UCSD-AML1 (cell line): ENCODE measurements around the gene BLOC1S3.

ENCODE experiments used
- DNase-seq: peaks from one replicate; lab custom pipeline; 2025; ENCODE audit not compliant: unreplicated experiment; lab: John Stamatoyannopoulos, UW

Gene BLOC1S3

GRCh38 chr19:45180936-45181335 is 2.4 kb downstream of the BLOC1S3 start:
- DNase-seq = no peak

DNA sequence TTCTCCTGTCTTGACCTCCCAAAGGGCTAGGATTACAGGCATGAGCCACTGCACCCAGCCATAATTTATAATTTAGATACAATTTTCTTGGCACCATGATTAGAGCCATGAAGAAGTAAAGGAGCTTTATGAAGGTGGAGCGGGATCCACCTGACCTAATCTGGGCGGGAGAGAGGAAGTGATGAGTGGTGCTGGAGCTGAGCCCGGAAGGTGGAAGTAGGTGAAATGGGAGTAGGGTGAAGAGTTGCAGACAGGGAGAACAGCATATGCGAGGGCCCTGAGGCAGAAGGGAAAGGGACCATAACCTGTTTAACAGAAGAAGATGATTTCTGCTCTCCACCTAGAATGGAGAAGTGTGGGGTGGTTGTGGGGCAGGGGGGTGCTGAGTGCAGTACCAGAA is 4.2 kb downstream of the BLOC1S3 start:
- no peak for DNase-seq

- no peak for DNase-seq
Measured at GRCh38 chr19:45184115-45184514, 5.5 kb downstream of the BLOC1S3 start.

- DNase-seq = no peak
Measured at GRCh38 chr19:45186509-45187334, 8.1 kb downstream of the BLOC1S3 start.

- DNase-seq = peak; percentile 33
Measured at GRCh38 chr19:45187421-45188100, 9.0 kb downstream of the BLOC1S3 start.

DNA sequence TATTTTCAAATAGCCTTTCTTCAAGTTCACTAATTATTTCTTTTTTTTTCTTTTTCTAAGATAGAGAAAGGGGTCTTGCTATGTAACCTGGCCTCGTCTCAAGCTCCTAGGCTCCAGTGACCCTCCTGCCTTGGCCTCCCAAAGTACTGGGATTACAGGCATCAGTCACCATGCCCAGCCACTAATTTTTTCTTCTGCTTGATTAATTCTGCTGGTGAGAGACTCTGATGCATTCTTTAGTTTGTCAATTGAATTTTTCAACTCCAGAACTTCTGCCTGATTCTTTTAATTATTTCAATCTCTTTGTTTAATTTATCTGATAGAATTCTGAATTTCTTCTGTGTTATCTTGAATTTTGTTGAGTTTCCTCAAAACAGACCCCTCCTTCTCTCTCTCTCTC is 11.4 kb downstream of the BLOC1S3 start:
- no peak for DNase-seq

- no peak for DNase-seq
Measured at GRCh38 chr19:45191375-45191774, 12.8 kb downstream of the BLOC1S3 start.

GRCh38 chr19:45195764-45196163 is 17.2 kb downstream of the BLOC1S3 start:
- no peak for DNase-seq

DNA sequence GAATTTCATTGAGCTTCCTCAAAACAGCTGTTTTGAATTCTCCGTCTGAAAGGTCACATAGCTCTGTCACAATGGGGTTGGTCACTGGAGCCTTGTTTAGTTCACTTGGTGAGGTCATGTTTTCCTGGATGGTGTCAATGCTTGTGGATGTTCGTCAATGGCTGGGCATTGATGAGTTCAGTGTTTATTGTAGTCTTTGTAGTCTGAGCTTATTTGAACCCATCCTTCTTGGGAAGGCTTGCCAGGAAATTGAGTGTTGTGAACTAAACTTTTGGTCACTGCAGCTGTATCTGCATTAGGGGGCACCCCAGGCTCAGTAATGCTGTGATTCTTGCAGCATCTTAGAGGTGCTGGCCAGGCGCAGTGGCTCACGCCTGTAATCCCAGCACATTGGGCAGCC is 22.0 kb downstream of the BLOC1S3 start:
- peak; percentile 73 for DNase-seq

DNA sequence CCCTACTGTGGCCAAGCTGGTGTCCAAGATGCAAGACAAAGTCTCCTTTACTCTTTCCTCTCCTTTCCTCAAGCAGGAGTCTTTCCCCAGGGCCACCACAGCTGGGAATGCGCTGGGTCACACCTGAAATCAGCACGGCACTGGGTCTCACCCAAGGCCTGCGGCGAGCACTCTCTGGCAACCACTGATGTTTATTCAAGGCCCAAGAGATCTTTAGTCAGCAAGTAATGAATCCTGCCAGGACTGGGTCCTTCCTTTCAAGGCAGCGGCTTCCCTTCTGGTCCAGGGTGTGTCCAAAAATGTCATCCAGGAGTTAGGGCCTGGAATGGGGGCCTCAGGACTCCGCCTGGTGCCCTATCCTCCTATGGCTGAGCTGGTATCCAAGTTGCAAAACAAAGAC is 24.1 kb downstream of the BLOC1S3 start:
- no peak for DNase-seq

GRCh38 chr19:45205810-45206209 is 27.2 kb downstream of the BLOC1S3 start:
- no peak for DNase-seq

GRCh38 chr19:45206328-45206727 is 27.7 kb downstream of the BLOC1S3 start:
- no peak for DNase-seq

DNA sequence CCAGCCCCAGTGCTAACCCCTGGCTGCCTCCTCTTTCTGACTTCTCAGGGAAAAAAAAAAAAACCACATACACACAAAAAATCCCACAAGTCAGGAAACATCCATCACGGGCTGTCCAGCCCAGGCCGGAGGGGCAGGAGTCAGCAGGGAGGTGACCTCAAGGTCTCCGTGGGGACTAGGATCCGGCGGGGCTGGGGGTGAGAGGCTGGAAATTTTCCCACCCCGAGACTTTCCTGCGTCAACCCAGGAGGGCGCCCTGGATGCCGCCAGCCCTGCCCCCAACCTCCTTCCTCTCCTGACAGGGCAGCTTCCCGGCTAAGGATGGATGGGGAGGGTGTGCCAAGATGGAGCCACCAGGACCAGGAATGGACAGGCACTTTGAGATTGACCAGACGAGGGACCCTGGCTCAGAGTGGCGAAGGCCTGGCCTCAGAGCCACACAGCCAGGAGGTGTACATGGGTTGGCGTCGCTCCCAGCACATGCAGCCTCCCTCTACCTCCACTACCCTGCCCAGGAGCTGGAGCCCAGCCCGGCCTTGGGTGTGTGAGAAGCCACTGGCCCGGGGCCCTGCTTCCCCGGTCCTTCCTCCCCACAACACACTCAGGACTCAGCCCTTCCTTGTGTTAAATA is 33.3 kb downstream of the BLOC1S3 start:
- peak; percentile 89 for DNase-seq

GRCh38 chr19:45213031-45213430 is 34.4 kb downstream of the BLOC1S3 start:
- DNase-seq = no peak

- DNase-seq = peak; percentile 73
Measured at GRCh38 chr19:45215391-45216191, 37.0 kb downstream of the BLOC1S3 start.

DNA sequence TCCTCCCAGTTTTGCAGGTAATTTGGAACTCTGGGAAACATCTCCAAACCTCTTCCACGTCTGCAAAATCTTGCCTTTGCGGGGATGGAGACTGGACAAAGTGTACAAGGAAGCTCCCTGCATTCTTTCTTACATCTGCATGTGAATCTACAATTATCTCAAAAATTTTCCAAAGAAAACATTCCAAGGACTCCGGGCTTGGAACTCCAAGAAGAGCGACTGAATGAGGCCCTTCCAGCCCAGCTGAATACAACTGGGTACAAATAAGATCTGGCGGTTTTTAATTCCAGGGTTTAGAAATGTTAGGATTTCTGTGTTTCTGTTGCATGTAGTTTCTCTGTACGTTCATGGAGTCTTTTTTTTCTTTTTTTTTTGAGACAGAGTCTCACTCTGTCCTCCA is 38.1 kb downstream of the BLOC1S3 start:
- DNase-seq = no peak

- DNase-seq = no peak
Measured at GRCh38 chr19:45217193-45217956, 38.8 kb downstream of the BLOC1S3 start.

DNA sequence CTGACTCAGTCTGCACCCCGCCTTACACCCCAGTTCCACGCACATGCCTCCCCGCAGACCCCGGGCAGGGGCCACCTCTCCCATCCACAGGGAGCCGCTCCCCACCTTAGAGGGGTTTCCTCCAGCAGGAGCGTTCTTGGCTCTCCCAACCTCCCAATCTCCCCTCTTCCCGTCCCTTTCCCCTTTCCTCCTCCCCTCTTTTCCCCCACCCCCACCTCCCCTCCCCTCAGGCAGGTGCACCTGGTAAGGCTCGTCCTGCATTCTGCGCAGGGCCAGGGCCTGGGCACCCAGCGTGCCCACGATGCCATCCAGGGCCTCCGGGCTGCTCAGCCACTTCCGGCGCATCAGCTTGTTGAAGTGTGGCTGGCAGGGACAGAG is 39.4 kb downstream of the BLOC1S3 start:
- no peak for DNase-seq

GRCh38 chr19:45218426-45218825 is 39.8 kb downstream of the BLOC1S3 start:
- DNase-seq = no peak

DNA sequence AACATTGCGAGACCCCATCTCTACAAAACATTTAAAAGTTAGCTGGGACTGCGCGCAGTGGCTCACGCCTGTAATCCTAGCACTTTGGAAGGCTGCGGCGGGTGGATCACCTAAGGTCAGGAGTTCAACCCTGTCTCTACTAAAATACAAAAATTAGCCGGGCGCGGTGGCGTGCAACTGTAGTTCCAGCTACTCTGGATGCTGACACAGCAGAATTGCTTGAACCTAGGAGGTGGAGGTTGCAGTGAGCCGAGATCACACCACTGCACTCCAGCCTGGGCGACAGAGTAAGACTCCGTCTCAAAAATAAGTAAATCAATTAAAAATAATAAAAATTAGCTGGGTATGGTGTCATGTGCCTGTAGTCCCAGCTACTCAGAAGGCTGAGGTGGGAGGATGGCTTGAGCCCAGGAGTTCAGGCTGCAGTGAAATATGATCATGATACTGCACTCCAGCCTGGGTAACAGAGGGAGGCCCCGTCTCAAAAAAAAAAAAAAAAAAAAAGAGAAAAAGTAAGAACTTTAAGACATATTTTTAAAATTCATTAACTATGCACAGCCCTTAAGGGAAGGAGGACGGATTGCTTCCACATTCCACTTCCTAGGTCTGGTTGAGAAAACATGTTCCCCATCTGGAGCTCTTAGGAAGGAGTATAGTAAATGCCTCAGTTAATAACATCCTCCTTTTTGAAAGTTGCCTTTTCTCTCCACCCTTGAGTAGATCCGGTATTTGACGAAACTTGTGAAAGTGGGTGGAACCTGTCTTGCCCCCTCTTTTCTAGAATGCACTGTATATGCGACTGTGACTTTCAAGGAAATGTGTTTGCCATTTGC is 40.5 kb downstream of the BLOC1S3 start:
- no peak for DNase-seq
